GM19463 (cell line): Measurements from ENCODE around the gene ANO9.
"Not testable (repeated sequence)": the region's sequence is repeated elsewhere in the genome, so short reads cannot be mapped to it uniquely, and the experiment has no call there.

Experiments
- ATAC-seq: cut with Tn5 transposase; IDR thresholded peaks from one replicate; pipeline ENCODE4 v1.9.1; 2021; ENCODE audit warnings: mild to moderate bottlenecking, moderate library complexity; ENCODE audit not compliant: unreplicated experiment

The ANO9 gene

DNA sequence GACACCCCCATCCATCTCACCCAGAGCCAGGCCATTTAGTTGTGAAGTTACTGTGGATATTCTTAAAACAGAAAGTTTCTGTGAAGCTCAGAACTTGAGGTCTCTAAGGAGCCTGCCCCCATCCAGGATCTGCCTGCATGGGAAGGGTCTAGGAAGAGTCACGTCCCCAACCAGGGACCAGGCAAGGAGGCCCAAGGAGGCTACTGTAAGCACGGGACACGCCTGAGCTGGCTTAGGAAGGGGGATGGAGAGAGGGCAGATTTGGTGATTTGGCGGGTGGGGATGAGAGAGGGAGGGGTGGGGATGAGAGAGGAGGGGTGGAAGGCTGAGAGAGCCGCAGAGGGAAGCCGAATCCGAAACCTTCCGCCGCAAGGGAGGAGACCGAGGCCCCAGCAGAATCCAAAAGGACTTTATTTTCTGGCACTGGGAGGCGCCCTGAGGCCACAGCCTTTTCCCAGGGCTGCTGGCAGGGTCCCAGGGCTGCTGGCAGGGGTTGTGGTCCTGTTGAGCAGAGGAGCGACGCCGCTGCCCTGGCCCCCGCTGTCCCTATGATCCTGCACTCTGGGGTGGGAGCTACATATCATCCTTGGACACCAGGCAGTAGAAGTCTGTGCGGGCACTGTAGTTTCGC, 36.4 kb downstream of the ANO9 start:
- ATAC-seq: no peak

GRCh38 chr11:404551-405264, 37.1 kb downstream of the ANO9 start:
- ATAC-seq: no peak

DNA sequence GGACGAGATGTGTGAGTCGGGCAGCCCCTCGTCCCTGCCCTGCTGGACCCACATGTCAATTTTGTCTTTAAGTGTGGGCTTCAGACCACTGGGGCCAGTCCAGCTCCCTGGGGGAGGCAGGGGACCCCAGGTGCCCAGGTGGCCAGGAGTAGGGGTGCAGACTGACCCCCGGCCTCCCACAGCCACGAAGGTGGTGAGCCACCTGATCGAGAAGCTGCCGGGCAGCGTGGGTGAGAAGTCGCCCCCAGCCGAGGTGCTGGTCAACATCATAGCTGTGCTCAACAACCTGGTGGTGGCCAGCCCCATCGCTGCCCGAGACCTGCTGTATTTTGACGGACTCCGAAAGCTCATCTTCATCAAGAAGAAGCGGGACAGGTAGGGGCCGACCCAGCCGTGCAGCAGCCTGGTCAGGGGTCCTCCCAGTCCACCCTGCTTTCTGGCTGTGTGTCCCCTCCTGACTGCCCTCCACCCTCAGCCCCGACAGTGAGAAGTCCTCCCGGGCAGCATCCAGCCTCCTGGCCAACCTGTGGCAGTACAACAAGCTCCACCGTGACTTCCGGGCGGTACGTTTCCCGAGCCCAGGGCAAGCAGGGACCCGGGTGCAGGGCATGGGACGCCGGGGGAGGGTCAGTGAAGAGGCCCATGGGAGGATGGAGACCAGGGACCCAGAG, 37.9 kb downstream of the ANO9 start:
- ATAC-seq: no peak

DNA sequence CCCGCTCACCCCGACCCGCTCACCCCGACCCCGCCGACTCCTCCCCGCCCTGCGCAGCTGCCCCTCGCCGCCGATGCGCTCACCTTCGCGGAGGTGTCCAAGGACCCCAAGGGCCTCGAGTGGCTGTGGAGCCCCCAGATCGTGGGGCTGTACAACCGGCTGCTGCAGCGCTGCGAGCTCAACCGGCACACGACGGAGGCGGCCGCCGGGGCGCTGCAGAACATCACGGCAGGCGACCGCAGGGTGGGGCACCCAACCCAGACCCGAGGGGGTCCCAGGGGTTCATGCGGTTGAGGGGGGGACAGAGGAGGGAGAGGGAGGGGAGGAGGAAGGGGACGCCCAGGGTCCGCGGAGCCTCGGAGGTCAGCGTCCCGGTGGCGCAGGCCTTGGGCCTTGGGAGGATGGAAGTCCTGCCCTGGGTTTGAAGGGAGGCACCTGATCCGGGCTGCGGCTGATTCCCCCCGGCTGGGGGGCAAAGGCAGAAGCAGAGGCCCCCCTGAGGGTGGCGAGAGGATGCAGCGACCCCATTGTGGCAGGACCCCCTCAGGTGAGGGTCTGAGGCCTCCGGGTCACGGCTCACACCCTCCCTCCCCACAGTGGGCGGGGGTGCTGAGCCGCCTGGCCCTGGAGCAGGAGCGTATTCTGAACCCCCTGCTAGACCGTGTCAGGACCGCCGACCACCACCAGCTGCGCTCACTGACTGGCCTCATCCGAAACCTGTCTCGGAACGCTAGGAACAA, 38.6 kb downstream of the ANO9 start:
- ATAC-seq: no peak

GRCh38 chr11:401196-401595, 40.6 kb downstream of the ANO9 start:
- not testable (repeated sequence) for ATAC-seq

- ATAC-seq: no peak
Measured at GRCh38 chr11:400241-400689, 41.5 kb downstream of the ANO9 start.

DNA sequence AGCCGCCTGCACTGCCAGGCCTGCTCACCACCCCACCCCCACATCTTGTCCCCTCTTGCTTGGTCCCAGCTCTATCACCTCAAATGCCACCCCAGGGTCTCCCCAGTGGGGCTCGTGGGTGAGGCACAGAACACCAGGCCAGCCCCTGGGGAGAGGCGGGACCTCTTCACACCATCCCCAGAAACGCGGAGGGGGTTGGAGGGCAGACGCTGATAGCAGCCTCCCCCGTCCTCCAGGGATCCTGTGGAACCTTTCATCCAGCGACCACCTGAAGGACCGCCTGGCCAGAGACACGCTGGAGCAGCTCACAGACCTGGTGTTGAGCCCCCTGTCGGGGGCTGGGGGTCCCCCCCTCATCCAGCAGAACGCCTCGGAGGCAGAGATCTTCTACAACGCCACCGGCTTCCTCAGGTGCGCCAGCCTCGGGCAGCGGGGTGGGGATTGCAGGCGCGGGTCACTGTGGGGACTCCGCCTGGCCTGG, 42.0 kb downstream of the ANO9 start:
- ATAC-seq: no peak

DNA sequence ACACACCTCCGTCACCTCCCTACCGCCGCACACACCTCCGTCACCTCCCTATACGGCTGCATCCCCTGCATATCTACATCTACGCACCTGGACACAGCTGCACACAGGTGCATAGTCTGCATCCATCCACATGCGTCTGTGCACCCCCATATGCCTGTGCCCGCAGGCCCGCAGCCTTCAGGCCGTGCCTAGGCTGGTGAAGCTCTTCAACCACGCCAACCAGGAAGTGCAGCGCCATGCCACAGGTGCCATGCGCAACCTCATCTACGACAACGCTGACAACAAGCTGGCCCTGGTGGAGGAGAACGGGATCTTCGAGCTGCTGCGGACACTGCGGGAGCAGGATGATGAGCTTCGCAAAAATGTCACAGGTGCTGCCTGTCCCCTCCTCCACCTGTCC, 43.0 kb downstream of the ANO9 start:
- no peak for ATAC-seq

DNA sequence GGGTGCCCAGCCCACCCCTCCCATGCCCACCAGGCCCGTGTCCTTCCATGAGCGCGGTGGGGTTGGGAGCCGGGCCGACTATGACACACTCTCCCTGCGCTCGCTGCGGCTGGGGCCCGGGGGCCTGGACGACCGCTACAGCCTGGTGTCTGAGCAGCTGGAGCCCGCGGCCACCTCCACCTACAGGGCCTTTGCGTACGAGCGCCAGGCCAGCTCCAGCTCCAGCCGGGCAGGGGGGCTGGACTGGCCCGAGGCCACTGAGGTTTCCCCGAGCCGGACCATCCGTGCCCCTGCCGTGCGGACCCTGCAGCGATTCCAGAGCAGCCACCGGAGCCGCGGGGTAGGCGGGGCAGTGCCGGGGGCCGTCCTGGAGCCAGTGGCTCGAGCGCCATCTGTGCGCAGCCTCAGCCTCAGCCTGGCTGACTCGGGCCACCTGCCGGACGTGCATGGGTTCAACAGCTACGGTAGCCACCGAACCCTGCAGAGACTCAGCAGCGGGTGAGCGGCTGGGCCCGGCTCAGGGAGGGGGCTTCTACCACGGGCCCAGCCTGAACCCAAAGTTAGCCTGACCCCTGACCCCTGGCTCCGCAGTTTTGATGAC, 44.8 kb downstream of the ANO9 start:
- ATAC-seq: no peak

DNA sequence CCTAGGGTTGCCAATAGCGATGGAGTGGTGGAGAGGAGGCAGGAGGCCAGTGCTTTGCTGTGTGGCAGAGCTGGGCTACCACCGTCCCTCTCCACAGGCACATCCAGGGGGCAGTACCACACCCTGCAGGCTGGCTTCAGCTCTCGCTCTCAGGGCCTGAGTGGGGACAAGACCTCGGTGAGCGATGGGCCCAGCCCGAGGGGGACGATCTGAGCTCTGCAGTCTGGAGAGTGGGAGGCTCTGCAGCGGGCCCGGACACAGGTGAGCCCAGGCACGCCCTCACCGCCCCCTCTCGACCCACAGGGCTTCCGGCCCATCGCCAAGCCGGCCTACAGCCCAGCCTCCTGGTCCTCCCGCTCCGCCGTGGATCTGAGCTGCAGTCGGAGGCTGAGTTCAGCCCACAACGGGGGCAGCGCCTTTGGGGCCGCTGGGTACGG, 45.3 kb downstream of the ANO9 start:
- ATAC-seq: no peak

DNA sequence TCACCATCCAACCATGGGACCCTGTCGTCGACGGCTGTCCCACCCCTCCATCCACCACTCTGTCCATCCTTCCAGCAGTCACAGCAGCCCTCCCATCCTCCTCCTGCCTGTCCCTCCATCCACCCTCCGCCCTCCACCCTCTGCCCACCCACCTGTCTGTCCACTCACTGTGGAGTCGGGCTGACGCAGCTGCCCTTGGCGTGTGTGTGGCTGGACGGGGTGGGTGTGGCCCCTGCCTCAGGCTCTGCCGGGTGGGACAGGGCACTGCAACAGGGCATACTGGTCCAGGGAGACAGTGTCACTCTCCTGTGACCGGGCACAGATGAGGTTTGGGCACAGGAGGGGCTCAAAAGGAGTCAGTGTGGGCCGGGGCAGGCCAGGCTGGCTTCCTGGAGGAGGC, 45.9 kb downstream of the ANO9 start:
- ATAC-seq: no peak

- ATAC-seq: no peak
Measured at GRCh38 chr11:394858-395655, 46.8 kb downstream of the ANO9 start.

GRCh38 chr11:394034-394857, 47.6 kb downstream of the ANO9 start, which contains the start of gene PKP3:
Gene PKP3, plus strand, starts transcription at chr11:394209. Its CDS starts 84 bp downstream, at chr11:394293.
- ATAC-seq: no peak

DNA sequence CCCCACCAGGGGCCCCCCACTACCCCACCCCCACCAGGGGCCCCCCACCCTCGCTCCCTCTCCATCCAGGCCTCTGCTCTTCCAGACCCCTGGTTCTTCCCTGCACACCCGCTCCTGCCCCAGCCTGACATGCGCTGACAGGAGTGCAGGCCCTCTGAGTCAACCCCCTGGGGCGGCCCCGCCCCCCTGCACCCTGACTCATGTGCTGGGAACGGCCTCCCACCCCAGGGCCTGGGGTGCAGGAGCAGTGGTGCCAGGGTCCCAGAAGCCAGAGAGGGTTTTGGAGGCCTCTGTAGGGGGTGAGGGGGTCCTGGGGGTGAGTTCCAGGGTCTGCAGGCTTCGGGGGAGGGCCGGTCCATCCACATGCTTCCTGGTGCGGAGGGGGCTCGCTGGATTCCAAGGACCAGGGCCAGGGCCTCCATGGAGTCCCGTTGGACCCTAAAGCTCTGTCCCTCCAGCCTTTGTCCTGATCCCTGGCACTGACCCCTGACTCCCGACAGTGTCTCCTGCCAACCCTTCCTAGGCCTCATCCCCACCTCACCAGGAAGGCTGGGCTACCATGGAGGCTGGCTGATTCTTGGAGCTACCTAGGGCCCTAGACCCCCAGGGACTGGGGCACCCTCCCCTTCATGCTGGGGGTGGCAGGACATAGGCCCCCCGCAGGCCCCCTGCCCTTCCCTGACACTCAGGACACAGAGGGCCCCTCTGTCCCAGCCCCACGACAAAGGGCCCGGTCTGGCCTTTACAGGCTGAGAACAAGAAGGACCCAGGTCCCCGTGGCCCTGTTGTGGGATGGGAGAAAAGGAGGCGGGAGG, 48.4 kb downstream of the ANO9 start:
- no peak for ATAC-seq

- no peak for ATAC-seq
Measured at GRCh38 chr11:392102-392777, 49.6 kb downstream of the ANO9 start.

GRCh38 chr11:391117-392017, 50.4 kb downstream of the ANO9 start:
- no peak for ATAC-seq

DNA sequence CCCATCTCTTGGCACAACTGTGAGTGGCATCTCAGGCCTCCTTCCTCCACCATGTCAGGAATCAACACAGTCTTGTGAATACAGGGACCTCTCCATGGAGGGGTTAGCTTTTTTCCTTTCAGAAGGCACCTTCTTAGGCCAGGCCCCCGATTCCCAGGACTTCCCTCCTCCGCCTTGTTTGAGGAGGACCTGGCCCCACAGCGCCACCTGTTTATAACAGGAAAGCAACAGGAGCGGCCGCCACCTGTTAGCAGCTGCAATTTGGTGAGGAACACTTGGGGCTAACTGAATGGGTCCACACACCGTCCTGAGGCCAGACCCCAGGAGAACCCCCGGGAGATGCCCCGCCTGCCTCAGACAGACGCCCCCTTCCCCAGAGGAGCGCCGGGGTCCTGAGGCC, 51.6 kb downstream of the ANO9 start:
- no peak for ATAC-seq
